H9 (cell line): ENCODE data around the gene TEX35. TPM values are rescaled to one million over a fixed set of nuclear protein-coding genes. Genes with fewer than 3 reads are reported as not detected.

ENCODE experiments used
- DNase-seq: peaks from one replicate; pipeline ENCODE4 v3.0.0-alpha.2; 2017
- H2AFZ ChIP-seq: one replicate; pipeline ENCODE4 v1.6.1; 2013; ENCODE audit warnings: mild to moderate bottlenecking, low read length, control low read depth, moderate library complexity
- H2AK5ac ChIP-seq: 2 replicates; pipeline ENCODE4 v1.6.1; 2013; ENCODE audit warnings: low read length, control low read depth, mixed read lengths; ENCODE audit not compliant: insufficient read length
- H2BK120ac ChIP-seq: one replicate; pipeline ENCODE4 v1.6.1; 2013; ENCODE audit warnings: low read depth, mild to moderate bottlenecking, low read length, control low read depth, inconsistent platforms; ENCODE audit not compliant: poor library complexity, severe bottlenecking
- H2BK12ac ChIP-seq: 2 replicates; pipeline ENCODE4 v1.6.1; 2013; ENCODE audit warnings: low read length, control low read depth, mixed read lengths, low read depth; ENCODE audit not compliant: insufficient read length
- H2BK15ac ChIP-seq: 2 replicates; pipeline ENCODE4 v1.6.1; 2013; ENCODE audit warnings: low read depth, low read length, control low read depth
- H2BK20ac ChIP-seq: one replicate; pipeline ENCODE4 v1.6.1; 2013; ENCODE audit warnings: low read depth, mild to moderate bottlenecking, low read length, control low read depth, inconsistent platforms; ENCODE audit not compliant: poor library complexity, severe bottlenecking
- H2BK5ac ChIP-seq: 2 replicates; pipeline ENCODE4 v1.6.1; 2013; ENCODE audit warnings: low read length, control low read depth, mixed read lengths; ENCODE audit not compliant: insufficient read length
- H3K14ac ChIP-seq: 2 replicates; pipeline ENCODE4 v1.6.1; 2013; ENCODE audit warnings: low read length, control low read depth; ENCODE audit not compliant: insufficient read depth
- H3K18ac ChIP-seq: 2 replicates; pipeline ENCODE4 v1.6.1; 2013; ENCODE audit warnings: low read depth, mild to moderate bottlenecking, mixed read lengths, low read length, control low read depth; ENCODE audit not compliant: insufficient read length
- H3K23ac ChIP-seq: 2 replicates; pipeline ENCODE4 v1.6.1; 2013; ENCODE audit warnings: low read length, control low read depth, mixed read lengths, low read depth; ENCODE audit not compliant: insufficient read length
- H3K23me2 ChIP-seq: 2 replicates; pipeline ENCODE4 v1.6.1; 2013; ENCODE audit warnings: low read depth, mild to moderate bottlenecking, mixed read lengths, low read length, control low read depth; ENCODE audit not compliant: insufficient read length, poor library complexity, severe bottlenecking
- H3K27ac ChIP-seq: 2 replicates; pipeline ENCODE4 v1.5.1; 2013; ENCODE audit warnings: low read length, control low read depth, mixed read lengths, low read depth; ENCODE audit not compliant: insufficient read length
- H3K27me3 ChIP-seq: 2 replicates; pipeline ENCODE4 v1.6.1; 2013; ENCODE audit warnings: low read length, control low read depth, inconsistent platforms; ENCODE audit not compliant: insufficient read depth
- H3K4ac ChIP-seq: 2 replicates; pipeline ENCODE4 v1.6.1; 2013; ENCODE audit warnings: low read depth, mild to moderate bottlenecking, control low read depth, inconsistent platforms, low read length, moderate library complexity
- H3K4me1 ChIP-seq: 2 replicates; pipeline ENCODE4 v1.6.1; 2013; ENCODE audit warnings: low read length, control low read depth, inconsistent platforms; ENCODE audit not compliant: insufficient read depth
- H3K4me2 ChIP-seq: 2 replicates; pipeline ENCODE4 v1.6.1; 2013; ENCODE audit warnings: low read length, control low read depth, mixed read lengths; ENCODE audit not compliant: insufficient read length, insufficient read depth
- H3K56ac ChIP-seq: 2 replicates; pipeline ENCODE4 v1.6.1; 2013; ENCODE audit warnings: low read depth, mild to moderate bottlenecking, mixed read lengths, low read length, control low read depth; ENCODE audit not compliant: insufficient read length
- H3K79me1 ChIP-seq: 2 replicates; pipeline ENCODE4 v1.6.1; 2013; ENCODE audit warnings: low read depth, mild to moderate bottlenecking, moderate library complexity, low read length, control low read depth, inconsistent platforms; ENCODE audit not compliant: insufficient read depth, poor library complexity, severe bottlenecking
- H3K79me2 ChIP-seq: 2 replicates; pipeline ENCODE4 v1.6.1; 2013; ENCODE audit warnings: low read length, control low read depth, inconsistent platforms; ENCODE audit not compliant: insufficient read depth
- H3K9ac ChIP-seq: 2 replicates; pipeline ENCODE4 v1.6.1; 2013; ENCODE audit warnings: low read length, control low read depth, mixed read lengths; ENCODE audit not compliant: insufficient read length; ENCODE audit errors: extremely low read depth
- H3K9me3 ChIP-seq: one replicate; pipeline ENCODE4 v1.6.1; 2013; ENCODE audit warnings: low read depth, low read length, inconsistent platforms; ENCODE audit not compliant: control insufficient read depth
- H3T11ph ChIP-seq: one replicate; pipeline ENCODE4 v1.6.1; 2013; ENCODE audit warnings: mild to moderate bottlenecking, low read length, control low read depth, inconsistent platforms
- H4K20me1 ChIP-seq: one replicate; pipeline ENCODE4 v1.6.1; 2013; ENCODE audit not compliant: control insufficient read depth, insufficient read length, insufficient read depth
- H4K5ac ChIP-seq: 2 replicates; pipeline ENCODE4 v1.6.1; 2013; ENCODE audit warnings: low read depth, mild to moderate bottlenecking, mixed read lengths, low read length, control low read depth; ENCODE audit not compliant: insufficient read length
- H4K8ac ChIP-seq: replicated peaks from 2 replicates; pipeline ENCODE4 v1.6.1; 2013; ENCODE audit warnings: low read length, control low read depth, mixed read lengths, low read depth; ENCODE audit not compliant: insufficient read length
- H4K91ac ChIP-seq: 2 replicates; pipeline ENCODE4 v1.6.1; 2013; ENCODE audit warnings: low read depth, mild to moderate bottlenecking, moderate library complexity, mixed read lengths, low read length, control low read depth; ENCODE audit not compliant: insufficient read length
- H3K27ac Mint-ChIP-seq, 3 experiments: 2 replicates in 2 of 3; 3 replicates in 1 of 3; pipeline ENCODE4 v1.8.0; 2020 to 2021; ENCODE audit warnings: mixed read lengths in 3 of 3, mild to moderate bottlenecking in 1 of 3, moderate library complexity in 1 of 3
- H3K27me3 Mint-ChIP-seq: 2 replicates; pipeline ENCODE4 v1.8.0; 2021; ENCODE audit warnings: low read depth, mild to moderate bottlenecking, moderate library complexity, mixed read lengths
- H3K36me3 Mint-ChIP-seq, 3 experiments: 2 replicates in 2 of 3; 3 replicates in 1 of 3; pipeline ENCODE4 v1.8.0; 2020 to 2021; ENCODE audit warnings: low read depth in 3 of 3, mixed read lengths in 3 of 3; ENCODE audit not compliant: insufficient read depth in 1 of 3
- H3K4me1 Mint-ChIP-seq, 2 experiments: 2 replicates each; pipeline ENCODE4 v1.8.0; 2020; ENCODE audit warnings: mixed read lengths in 2 of 2
- H3K4me3 Mint-ChIP-seq, 2 experiments: 2 replicates in 1 of 2; 3 replicates in 1 of 2; pipeline ENCODE4 v1.8.0; 2020 to 2021; ENCODE audit warnings: mild to moderate bottlenecking in 2 of 2, mixed read lengths in 2 of 2, moderate library complexity in 1 of 2
- H3K9me3 Mint-ChIP-seq, 2 experiments: 2 replicates in 1 of 2; 3 replicates in 1 of 2; pipeline ENCODE4 v1.8.0; 2020; ENCODE audit warnings: mild to moderate bottlenecking in 2 of 2, mixed read lengths in 2 of 2, moderate library complexity in 1 of 2
- WGBS: extraction: QIAGEN DNeasy Blood & Tissue Kit; methylation state at CpG from one replicate; pipeline ENCODE4 v1.1.7; 2013; ENCODE audit warnings: missing lambda C conversion rate, low lambda C conversion rate, mixed read lengths; ENCODE audit not compliant: insufficient read length; ENCODE audit errors: extremely low coverage; 5-methylcytosine and 5-hydroxymethylcytosine counted together
- total RNA-seq: library from RNA; stranded (reverse); gene quantifications from 2 replicates; pipeline ENCODE4 v1.2.1, GENCODE V29; 2021
- TF ChIP-seq, protein P1 (sequence below): fragments of 200-600 bp; sonication (generic); conservative IDR thresholded peaks from 3 replicates; pipeline ENCODE4 v1.8.0; 2021; ENCODE audit warnings: antibody characterized with exemption, mild to moderate bottlenecking

The TEX35 gene
- total RNA-seq, 1 experiment from 2014 or later, result not detected

DNA sequence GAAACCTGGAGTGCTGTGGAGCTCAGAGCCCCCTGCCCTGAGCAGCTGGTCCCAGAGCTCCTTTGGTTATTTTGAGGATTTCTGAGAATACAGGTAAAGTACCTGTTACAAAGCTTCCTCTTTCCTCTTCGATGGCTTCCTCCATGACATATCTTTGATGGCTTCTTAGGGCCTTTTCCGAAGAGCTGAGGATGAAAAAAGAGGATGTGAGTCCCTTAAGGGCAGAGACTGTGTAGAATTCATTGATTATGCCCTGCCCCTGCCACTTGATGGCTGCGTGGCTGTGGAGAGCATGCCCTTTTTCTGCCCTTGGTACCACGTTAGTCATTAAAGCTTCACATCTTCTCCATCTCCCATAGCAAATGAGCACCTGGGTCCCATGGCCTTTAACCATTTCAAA lies 14.2 kb downstream of the TEX35 start:
- Histone ChIP-seq H2BK15ac (no peak overlapping the region), H3K4ac (no peak overlapping the region), H2BK12ac (no peak overlapping the region), H3K27me3 (no peaks in the 10 kb centered on the region), H3K9ac (no peak overlapping the region), H4K5ac (no peak overlapping the region), H2BK120ac (no peak overlapping the region), H3K18ac (no peak overlapping the region), H4K20me1 (no peaks in the 10 kb centered on the region), H3K79me2 (no peaks in the 10 kb centered on the region), H2BK20ac (no peak overlapping the region), H3K4me1 (no peaks in the 10 kb centered on the region), H3K27ac (no peak overlapping the region), H3K23me2 (peaks cover 2% of the 10 kb centered on the region), H3K79me1 (no peaks in the 10 kb centered on the region), H4K8ac (no peak overlapping the region), H2BK5ac (no peak overlapping the region), H3K9me3 (no peaks in the 10 kb centered on the region), H2AFZ (no peak overlapping the region), H3K4me2 (no peak overlapping the region), H3K23ac (no peak overlapping the region), H3K14ac (no peak overlapping the region), H2AK5ac (no peak overlapping the region), H3K56ac (no peak overlapping the region), H3T11ph (no peak overlapping the region), H4K91ac (no peak overlapping the region)
- no peak overlapping the region for H3K4me3 Mint-ChIP-seq
- H3K36me3 Mint-ChIP-seq, result no peaks in the 10 kb centered on the region
- H3K27ac Mint-ChIP-seq, result no peak overlapping the region
- no peaks in the 10 kb centered on the region for H3K4me1 Mint-ChIP-seq
- no peaks in the 10 kb centered on the region; a peak in 1 of 5 replicates for H3K9me3 Mint-ChIP-seq
- DNase-seq, result no peak
- TF ChIP-seq, protein P1, sequence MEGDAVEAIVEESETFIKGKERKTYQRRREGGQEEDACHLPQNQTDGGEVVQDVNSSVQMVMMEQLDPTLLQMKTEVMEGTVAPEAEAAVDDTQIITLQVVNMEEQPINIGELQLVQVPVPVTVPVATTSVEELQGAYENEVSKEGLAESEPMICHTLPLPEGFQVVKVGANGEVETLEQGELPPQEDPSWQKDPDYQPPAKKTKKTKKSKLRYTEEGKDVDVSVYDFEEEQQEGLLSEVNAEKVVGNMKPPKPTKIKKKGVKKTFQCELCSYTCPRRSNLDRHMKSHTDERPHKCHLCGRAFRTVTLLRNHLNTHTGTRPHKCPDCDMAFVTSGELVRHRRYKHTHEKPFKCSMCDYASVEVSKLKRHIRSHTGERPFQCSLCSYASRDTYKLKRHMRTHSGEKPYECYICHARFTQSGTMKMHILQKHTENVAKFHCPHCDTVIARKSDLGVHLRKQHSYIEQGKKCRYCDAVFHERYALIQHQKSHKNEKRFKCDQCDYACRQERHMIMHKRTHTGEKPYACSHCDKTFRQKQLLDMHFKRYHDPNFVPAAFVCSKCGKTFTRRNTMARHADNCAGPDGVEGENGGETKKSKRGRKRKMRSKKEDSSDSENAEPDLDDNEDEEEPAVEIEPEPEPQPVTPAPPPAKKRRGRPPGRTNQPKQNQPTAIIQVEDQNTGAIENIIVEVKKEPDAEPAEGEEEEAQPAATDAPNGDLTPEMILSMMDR, result no peak
- H3K27me3 Mint-ChIP-seq, result no peaks in the 10 kb centered on the region; the same call in none of the 2 replicates
- no CpG with 5 or more reads among the region's 4 CpGs for WGBS
